Smooth muscle cell of the pulmonary artery (primary cell): ENCODE measurements around the gene ANGPTL1. TPM values are rescaled to one million over a fixed set of nuclear protein-coding genes. Genes with fewer than 3 reads are reported as not detected.

Source experiments
- total RNA-seq: library from RNA; depleted of rRNA; stranded (reverse); fragments of >200 nt; gene quantifications from 2 replicates; pipeline ENCODE4 v1.2.3, GENCODE V29; 2014

ANGPTL1 gene, protein sequence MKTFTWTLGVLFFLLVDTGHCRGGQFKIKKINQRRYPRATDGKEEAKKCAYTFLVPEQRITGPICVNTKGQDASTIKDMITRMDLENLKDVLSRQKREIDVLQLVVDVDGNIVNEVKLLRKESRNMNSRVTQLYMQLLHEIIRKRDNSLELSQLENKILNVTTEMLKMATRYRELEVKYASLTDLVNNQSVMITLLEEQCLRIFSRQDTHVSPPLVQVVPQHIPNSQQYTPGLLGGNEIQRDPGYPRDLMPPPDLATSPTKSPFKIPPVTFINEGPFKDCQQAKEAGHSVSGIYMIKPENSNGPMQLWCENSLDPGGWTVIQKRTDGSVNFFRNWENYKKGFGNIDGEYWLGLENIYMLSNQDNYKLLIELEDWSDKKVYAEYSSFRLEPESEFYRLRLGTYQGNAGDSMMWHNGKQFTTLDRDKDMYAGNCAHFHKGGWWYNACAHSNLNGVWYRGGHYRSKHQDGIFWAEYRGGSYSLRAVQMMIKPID
- 6.1 and 16.4 TPM in 2 replicates for total RNA-seq

GRCh38 chr1:178870944-178871343 lies at the start of gene ANGPTL1:
ANGPTL1 (minus strand) TSS chr1:178871077; CDS start chr1:178865776, 5,301 bp downstream.

Other genes with a start within 250 kb of the ANGPTL1 start
- 15.3 and 40.1 TPM in 2 replicates for gene RALGPS2, start 145.8 kb downstream of the ANGPTL1 start, total RNA-seq
- gene FAM20B, start 154.8 kb upstream of the ANGPTL1 start, total RNA-seq, result 61.5 and 63.0 TPM in 2 replicates
- 22.5 and 38.6 TPM in 2 replicates for gene TOR3A, start 211.0 kb upstream of the ANGPTL1 start, total RNA-seq